ENCODE results near the gene TUBA1B.

DNA sequence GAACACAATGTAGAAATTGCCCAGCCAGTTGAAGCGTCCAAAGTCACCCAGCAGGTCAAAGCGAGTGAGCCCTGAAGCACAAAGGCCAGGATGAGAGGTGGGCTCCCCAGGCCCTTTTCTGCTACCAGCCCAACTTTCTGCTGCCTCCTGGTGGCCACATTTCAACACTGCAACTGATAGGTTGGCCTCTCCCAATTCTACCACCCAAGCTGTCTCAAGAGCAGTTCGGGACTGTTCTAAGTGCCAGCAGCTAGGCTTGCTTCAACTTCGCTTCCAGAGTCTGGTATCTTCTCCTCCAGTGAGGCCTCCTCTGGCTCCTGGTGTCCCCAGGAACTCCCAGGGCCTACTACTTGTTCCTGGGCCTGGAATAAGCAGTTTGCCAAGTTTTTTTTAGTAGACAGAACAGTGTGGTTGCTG, 33.2 kb downstream of the TUBA1B start:
- no peak for TF ChIP-seq GATA3 (IDR thresholded peaks at IDR 0.05; ENCODE audit: low read depth, low read length)
- TF ChIP-seq GATA2 (IDR thresholded peaks at IDR 0.05; ENCODE audit: low read depth, low read length) = no peak

Measured in SH-SY5Y (cell line).